Neutrophil (primary cell): ENCODE results near the gene GALNT10.

Source experiments
- H3K27ac ChIP-seq: fragments of 200-600 bp; sonication (generic); 2 replicates; pipeline ENCODE4 v1.5.1; 2016; ENCODE audit warnings: mild to moderate bottlenecking, moderate library complexity
- H3K27me3 ChIP-seq: fragments of 200-600 bp; sonication (generic); 2 replicates; pipeline ENCODE4 v1.6.0; 2016; ENCODE audit warnings: mild to moderate bottlenecking
- H3K36me3 ChIP-seq: fragments of 200-600 bp; sonication (generic); 2 replicates; pipeline ENCODE4 v1.5.1; 2017
- H3K4me1 ChIP-seq, 2 experiments: fragments of 200-600 bp in 1 of 2; sonication (generic) in 1 of 2; 1 replicate in 1 of 2; 2 replicates in 1 of 2; pipeline versions ENCODE4 v1.5.1 to v1.6.1; 2013 to 2016; ENCODE audit warnings: low read depth in 1 of 2, low read length in 1 of 2, mild to moderate bottlenecking in 1 of 2, moderate library complexity in 1 of 2; ENCODE audit not compliant: control insufficient read depth in 1 of 2, insufficient read depth in 1 of 2
- H3K4me3 ChIP-seq, 2 experiments: fragments of 200-600 bp in 1 of 2; sonication (generic) in 1 of 2; 1 replicate in 1 of 2; 2 replicates in 1 of 2; pipeline ENCODE4 v1.5.1; 2013 to 2016; ENCODE audit warnings: low read depth in 1 of 2, low read length in 1 of 2, mild to moderate bottlenecking in 1 of 2, moderate library complexity in 1 of 2
- H3K9me3 ChIP-seq: fragments of 200-600 bp; sonication (generic); 2 replicates; pipeline ENCODE4 v1.5.1; 2016
- TF ChIP-seq, protein P1 (sequence below): fragments of 200-600 bp; sonication (generic); IDR thresholded peaks from 2 replicates; pipeline ENCODE4 v1.5.1; 2016; ENCODE audit warnings: antibody characterized with exemption

The GALNT10 gene

DNA sequence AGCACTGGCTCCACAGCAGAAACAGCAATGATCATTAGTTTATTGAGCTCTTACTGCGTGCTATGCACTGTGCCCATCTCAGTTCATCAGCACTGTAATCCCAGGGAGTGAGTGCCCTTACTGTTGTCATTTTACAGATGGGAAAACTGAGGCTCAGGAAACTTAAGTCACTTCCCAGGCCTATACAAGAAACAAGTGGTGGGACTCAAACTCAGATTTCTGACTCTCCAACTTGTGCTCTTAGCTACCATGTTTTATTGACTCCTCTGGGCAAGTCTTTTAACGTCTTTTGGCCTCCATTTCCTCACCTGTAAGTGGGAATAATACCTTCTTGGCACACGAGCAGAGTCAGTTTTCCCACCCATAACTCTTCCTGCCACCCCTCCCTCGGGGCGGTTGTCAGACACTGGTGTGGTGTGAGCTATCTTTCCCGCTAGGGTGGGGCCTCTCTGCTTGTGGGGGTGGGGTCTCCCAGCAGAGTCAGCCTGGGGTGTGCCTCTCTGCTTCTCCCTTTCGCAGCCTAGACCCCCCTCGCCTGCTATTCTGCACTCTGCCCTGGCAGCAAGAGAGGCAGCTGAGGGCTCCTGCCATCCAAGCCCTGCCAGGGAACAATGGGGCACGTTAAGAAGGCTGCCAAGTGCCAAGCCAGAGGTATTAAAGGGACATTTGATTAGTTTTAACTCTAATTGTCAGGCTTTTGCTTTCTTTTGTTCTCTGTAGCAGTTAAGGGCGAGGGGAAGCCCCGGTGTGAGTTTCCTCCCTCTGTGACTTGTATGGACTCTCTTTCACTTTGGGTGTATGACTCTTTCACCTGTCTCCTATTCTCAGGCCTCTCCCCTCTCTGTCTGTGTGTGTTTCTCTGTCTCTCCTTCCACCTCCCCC, 12.1 kb downstream of the GALNT10 start:
- H3K4me3 ChIP-seq: no peak overlapping the region
- TF ChIP-seq, protein P1, sequence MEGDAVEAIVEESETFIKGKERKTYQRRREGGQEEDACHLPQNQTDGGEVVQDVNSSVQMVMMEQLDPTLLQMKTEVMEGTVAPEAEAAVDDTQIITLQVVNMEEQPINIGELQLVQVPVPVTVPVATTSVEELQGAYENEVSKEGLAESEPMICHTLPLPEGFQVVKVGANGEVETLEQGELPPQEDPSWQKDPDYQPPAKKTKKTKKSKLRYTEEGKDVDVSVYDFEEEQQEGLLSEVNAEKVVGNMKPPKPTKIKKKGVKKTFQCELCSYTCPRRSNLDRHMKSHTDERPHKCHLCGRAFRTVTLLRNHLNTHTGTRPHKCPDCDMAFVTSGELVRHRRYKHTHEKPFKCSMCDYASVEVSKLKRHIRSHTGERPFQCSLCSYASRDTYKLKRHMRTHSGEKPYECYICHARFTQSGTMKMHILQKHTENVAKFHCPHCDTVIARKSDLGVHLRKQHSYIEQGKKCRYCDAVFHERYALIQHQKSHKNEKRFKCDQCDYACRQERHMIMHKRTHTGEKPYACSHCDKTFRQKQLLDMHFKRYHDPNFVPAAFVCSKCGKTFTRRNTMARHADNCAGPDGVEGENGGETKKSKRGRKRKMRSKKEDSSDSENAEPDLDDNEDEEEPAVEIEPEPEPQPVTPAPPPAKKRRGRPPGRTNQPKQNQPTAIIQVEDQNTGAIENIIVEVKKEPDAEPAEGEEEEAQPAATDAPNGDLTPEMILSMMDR: no peak
- H3K36me3 ChIP-seq: peaks cover 20% of the 10 kb centered on the region
- H3K4me1 ChIP-seq: peaks cover 10 to 15% of the 10 kb centered on the region in 2 experiments
- H3K27me3 ChIP-seq: no peaks in the 10 kb centered on the region
- no peak overlapping the region for H3K27ac ChIP-seq
- H3K9me3 ChIP-seq: no peaks in the 10 kb centered on the region

DNA sequence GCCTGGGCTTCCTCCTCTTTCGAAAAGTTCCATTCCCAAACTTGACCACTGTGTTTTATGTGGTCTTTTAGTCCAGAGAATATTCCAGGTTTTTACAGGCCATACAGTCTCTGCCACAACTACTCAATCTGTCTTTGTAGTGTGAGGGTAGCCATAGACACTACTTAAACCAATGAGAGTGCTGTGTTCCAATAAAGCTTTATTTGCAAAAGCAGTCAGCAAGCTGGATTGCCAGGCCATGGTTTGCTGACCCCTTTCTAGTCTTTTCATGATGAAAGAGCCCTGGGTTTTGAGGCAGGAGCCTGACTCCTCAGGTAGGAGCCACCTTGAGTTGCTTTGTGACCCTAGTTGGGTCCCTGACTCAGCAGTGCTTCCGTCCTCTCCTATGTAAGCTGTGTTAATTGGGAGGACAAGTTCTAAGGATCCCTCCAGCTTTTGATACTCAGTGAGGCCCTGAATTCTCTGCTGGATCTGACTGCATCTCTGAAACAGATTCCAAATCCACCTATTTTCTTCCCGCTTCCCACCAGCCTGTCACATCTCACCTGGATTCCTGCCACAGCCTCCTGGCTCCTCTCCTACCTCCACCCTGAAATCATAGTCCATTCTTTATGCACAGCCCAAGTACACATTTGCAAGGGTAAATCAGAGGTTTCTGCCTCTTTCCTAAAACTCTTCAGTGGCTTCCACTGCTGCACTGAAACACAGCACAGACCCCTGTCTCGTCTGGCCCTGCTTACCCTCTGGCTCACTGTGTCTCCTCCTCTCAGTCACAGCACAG, 13.5 kb downstream of the GALNT10 start:
- no peaks in the 10 kb centered on the region for H3K27me3 ChIP-seq
- H3K4me1 ChIP-seq: peaks cover 10 to 15% of the 10 kb centered on the region in 2 experiments
- TF ChIP-seq, protein P1: no peak

DNA sequence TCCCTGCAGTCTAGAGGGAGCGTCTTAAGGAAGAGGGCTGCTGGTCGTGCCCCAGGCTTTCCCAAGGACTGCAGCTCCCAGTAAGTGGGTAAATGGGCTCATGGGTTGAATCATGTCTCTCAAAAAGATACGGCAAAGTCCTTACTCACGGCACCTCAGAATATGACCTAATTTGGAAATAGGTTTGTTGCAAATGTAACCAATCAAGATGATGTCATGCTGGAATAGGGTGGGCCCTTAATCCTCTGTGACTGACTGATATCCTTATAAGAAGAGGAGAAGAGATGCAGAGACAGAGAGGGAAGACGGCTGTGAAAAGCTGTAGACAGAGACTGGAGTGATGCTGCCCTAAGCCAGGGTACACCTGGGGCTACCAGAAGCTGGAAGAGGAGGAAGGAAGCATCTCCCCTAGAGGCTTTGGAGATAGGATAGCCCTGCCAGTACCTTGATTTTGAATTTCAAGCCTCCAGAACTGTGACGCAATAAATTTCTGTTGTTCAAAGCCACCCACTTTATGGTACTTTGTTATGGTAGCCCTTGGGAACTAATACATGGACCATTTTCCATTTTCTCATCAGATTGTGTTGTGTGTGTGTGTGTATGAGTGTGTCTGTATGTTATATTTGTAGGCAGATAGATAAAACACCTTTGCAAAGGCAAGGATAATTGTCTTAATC, 15.0 kb downstream of the GALNT10 start:
- Histone ChIP-seq H3K27ac (no peak overlapping the region), H3K9me3 (no peaks in the 10 kb centered on the region), H3K4me1 (peaks cover 10 to 15% of the 10 kb centered on the region in 2 experiments), H3K27me3 (no peaks in the 10 kb centered on the region), H3K4me3 (no peak overlapping the region), H3K36me3 (peaks cover 12% of the 10 kb centered on the region)
- TF ChIP-seq, protein P1: no peak

More for the DNA sequence above, 13.5 kb downstream of the GALNT10 start:
- Histone ChIP-seq H3K36me3 (peaks cover 8% of the 10 kb centered on the region), H3K9me3 (no peaks in the 10 kb centered on the region), H3K27ac (no peak overlapping the region), H3K4me3 (no peak overlapping the region)

DNA sequence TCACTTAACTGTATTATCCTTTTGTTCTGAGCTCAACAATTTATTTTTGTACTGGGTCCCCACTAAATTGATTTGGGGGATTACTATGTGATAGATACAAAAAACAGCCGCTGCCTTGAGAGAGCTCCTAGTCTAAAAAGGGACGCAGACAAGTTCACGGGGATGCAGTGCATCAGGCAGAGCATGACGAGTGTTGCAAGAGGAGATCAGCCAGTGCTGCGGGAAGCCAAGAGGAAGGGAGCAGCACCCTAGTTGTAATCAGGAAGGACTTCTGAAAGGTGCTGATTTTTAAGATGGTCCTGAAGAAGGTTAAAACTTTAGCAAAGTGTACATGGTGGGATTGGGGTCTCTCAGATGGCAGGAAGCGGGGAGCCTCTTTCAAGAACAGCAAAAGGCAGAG, 15.8 kb downstream of the GALNT10 start:
- Histone ChIP-seq H3K4me3 (no peak overlapping the region), H3K27me3 (no peaks in the 10 kb centered on the region), H3K4me1 (peaks cover 10 to 15% of the 10 kb centered on the region in 2 experiments), H3K36me3 (peaks cover 12% of the 10 kb centered on the region), H3K9me3 (no peaks in the 10 kb centered on the region), H3K27ac (no peak overlapping the region)
- TF ChIP-seq, protein P1: no peak

DNA sequence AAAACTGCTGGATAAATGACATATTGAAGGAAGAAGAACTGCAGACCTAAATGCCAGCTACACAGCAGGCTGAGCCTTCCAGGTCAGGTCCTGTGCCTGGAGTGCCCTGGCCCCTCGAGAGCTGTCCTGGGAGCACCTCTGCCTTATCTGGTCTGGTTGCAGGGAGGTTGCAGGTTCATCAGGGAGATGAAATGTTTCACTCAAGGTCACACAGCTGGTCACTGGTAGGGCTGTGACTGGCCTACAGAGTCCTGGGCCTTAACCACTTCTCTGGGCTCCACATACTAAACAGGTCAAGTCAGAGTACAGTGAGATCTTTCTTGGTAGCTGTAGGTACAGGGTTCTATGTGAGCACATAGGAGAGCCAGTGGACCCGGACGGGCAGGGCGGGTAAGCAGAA, 16.7 kb downstream of the GALNT10 start:
- peaks cover 12% of the 10 kb centered on the region for H3K36me3 ChIP-seq
- TF ChIP-seq, protein P1: no peak
- no peak overlapping the region for H3K27ac ChIP-seq
- no peaks in the 10 kb centered on the region for H3K27me3 ChIP-seq
- H3K4me3 ChIP-seq: no peak overlapping the region
- peaks cover 17 to 23% of the 10 kb centered on the region in 2 experiments for H3K4me1 ChIP-seq
- H3K9me3 ChIP-seq: no peaks in the 10 kb centered on the region
